LNCAP (cell line): ENCODE data around the gene SLC6A17.

Experiments used
- TF ChIP-seq, protein P1 (sequence below): fragments of 450-650 bp; IDR thresholded peaks from 2 replicates; pipeline ENCODE4 v1.5.1; 2017; ENCODE audit warnings: mild to moderate bottlenecking

The SLC6A17 gene

DNA sequence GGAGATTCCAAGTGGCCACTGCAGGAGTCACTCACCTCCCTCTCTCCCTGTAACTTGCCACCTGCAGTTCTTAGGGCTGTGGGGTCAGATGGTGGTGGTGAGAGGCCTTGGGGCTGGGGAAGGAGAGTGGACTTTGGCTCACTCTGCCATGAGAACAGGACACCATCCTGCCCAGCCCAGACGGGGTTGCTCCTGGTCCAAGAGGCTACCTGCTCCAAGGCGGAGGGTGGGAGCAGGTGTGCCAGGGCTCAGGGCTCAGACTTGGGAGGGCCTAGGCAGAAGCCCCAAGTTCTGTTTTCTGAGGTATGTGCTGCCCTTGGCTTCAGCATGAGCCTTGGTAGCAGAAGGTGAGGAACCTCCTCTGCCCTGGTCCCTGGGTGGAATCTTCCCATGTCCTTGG is 48.5 kb downstream of the SLC6A17 start:
- TF ChIP-seq, protein P1, sequence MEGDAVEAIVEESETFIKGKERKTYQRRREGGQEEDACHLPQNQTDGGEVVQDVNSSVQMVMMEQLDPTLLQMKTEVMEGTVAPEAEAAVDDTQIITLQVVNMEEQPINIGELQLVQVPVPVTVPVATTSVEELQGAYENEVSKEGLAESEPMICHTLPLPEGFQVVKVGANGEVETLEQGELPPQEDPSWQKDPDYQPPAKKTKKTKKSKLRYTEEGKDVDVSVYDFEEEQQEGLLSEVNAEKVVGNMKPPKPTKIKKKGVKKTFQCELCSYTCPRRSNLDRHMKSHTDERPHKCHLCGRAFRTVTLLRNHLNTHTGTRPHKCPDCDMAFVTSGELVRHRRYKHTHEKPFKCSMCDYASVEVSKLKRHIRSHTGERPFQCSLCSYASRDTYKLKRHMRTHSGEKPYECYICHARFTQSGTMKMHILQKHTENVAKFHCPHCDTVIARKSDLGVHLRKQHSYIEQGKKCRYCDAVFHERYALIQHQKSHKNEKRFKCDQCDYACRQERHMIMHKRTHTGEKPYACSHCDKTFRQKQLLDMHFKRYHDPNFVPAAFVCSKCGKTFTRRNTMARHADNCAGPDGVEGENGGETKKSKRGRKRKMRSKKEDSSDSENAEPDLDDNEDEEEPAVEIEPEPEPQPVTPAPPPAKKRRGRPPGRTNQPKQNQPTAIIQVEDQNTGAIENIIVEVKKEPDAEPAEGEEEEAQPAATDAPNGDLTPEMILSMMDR: no peak

DNA sequence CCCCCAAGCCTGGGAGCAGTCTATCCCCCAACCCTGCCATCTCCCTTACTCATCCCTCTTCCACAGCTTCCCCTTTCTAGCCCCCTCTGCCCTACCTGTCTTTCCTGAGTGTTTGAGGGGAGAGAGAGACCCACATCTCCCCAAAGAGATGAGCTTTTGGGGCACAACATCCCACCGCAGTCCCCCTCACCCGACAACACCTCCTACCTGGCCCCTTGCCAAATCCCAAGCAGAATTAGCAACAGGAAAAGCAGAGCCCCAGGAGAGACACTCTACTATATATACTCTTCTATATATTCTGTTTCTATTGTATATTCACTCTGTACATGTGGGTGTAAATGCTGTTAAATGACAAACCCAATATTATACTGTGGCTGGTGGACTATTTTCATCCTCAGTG is 49.9 kb downstream of the SLC6A17 start:
- TF ChIP-seq, protein P1: no peak

DNA sequence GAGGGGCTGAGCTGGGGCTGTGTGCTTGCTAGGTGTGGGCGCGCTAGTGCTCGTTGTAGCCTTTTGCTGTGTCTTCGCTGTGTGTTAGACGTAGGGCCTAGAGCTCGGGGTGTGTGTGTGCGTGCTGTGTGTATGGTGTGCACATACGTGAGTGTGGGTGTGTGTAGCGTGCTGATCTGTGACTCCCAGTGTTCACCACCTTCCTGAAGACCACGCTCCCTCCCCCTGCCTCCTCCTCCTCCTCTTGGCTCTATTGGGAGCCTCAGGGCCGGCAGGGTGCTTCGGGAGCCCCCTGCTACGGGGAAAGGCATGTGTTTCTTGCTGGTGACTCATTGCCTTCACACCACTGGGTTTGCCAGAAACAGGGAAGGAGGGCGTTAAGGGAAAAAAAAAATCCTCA is 50.4 kb downstream of the SLC6A17 start:
- TF ChIP-seq, protein P1: no peak

DNA sequence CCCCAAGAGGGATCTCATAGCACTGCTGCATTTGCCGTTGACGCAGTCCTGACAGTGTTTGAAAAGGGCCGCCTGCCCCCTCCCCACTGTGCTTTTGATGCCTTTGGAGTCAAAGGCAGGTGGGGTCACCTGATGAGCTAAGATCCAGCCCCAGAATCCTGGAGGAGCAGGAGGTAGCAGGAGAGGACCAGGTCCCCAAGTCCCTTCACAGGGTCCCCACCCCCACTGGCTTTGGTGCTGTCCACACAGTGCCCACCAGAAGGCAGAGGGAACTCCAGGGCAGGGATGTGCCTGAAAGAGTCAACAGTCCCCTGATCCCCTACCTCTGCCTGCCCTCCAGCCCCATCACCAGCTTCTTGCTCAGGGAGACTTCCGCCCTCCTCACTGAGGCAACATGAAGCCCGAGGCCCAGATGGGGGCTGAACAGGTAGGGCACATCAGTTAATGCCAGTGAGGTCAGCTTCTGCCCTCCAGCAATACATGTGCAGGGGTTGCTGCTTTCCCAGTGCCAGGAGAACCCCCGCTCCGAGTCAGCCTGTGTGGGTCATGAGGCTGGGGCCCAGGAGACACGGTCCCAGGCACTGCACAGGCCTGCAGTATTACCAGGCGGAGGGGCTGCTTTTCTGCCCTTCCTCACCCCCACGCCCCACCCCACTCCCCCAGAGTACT is 51.0 kb downstream of the SLC6A17 start:
- TF ChIP-seq, protein P1: no peak

DNA sequence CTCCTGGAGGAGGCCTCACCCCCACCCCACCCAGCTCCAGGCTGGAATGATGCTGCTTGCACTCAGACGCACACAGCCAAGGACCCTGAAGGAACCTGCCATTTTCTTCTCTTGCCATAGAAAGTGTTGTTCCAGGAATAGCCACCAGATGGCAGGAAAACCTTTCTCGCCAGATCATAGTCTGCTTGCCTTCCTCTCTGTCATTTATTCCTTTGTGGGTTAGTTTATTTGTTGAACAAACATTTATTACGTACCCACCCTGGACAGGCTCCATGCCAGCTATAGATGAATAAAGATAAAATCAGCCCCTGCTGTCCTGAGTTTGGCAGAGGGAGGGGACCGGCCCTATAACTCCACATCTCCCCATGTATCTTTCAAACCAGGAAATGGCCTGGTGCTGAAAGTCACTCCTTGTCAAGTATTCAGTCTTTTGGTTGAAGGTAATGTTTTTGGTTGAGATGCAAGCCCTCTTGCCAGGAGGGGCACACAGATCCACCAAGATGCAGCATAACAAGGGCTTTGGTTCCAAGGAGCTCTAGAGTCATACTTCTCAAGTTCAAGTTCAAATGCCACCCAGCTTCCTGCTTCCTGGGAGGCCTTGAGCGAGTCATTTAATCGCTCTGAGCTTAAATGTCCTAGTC is 52.8 kb downstream of the SLC6A17 start:
- TF ChIP-seq, protein P1: peak; percentile 87

DNA sequence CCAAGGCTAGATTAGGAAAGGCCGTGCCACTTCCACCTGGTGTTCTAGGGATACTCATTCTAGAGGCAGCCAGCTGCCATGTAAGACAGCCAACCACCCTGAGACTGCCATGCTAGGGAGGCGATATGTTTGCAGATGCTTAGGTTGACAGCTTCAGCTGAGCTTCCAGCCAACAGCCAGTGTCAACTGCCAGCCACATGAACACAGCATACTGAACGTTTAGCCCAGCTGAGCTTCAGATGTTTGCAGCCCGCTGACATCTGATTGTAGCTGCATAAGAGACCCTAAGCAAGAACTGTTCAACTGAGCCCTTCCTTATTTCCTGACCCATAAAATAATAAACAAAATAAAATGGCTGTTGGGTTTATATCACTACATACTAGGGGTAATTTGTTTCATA is 54.9 kb downstream of the SLC6A17 start:
- TF ChIP-seq, protein P1: no peak

DNA sequence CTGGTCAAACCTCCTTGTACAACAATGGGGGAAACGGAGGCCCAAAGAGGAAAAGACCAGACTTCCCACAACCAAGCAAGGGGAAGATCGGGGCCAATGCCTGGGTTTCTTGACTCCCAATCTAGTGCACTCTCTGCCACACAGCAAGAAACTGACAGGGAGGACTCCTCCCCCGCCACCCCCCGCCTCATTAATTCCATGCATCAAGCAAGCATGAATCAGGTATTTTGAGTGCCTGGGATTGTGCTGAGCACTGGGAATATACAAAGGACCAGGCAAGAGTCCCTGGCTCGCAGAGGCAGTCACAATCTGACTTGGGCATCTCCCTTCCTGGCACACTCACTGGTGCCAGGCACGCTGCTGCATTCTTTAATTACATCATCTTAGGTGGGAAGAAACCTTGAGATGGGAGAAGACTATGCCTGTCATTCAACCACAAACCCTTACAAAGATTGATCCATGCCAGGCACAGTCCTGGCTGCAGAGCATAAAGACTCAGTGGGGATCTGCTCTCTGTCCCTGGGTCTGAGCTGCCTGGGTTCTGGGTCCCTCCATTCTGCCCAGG is 55.4 kb downstream of the SLC6A17 start:
- TF ChIP-seq, protein P1: no peak
